Panc1 (cell line): ENCODE data around the gene PEX7. TPM values are rescaled to one million over a fixed set of nuclear protein-coding genes. Genes with fewer than 3 reads are reported as not detected.

Experiments used
- ATAC-seq: fragments of 200-7000 bp; cut with Tn5 transposase; 2 replicates; pipeline ENCODE4 v1.9.1; 2020; ENCODE audit warnings: mild to moderate bottlenecking, moderate library complexity
- BruUV-seq: library from RNA; stranded (reverse); fragments of 400-500 nt; replicated peaks from 2 replicates; lab custom pipeline; 2021; lab: Mats Ljungman, UMichigan
- CTCF ChIA-PET: fragments of 300-600 bp; sonication (Branson Sonifier 250); formaldehyde crosslinking; loops from one replicate; lab custom pipeline; 2022; ENCODE audit warnings: antibody characterized with exemption; lab: Charles Lee
- POLR2A ChIA-PET: fragments of 300-600 bp; sonication (Branson Sonifier 250); formaldehyde crosslinking; loops from one replicate; lab custom pipeline; 2022; ENCODE audit warnings: antibody characterized with exemption; lab: Charles Lee
- DNase-seq: peaks from one replicate; pipeline ENCODE4 v3.0.0-alpha.2; 2010; ENCODE audit warnings: low read depth, low spot score
- H3K27ac ChIP-seq: 2 replicates; pipeline ENCODE4 v1.5.1; 2011; ENCODE audit warnings: mild to moderate bottlenecking, low read length, inconsistent platforms
- H3K27me3 ChIP-seq: fragments of 200-500 bp; sonication (Bioruptor generic); 2 replicates; pipeline ENCODE4 v1.6.0; 2014; ENCODE audit warnings: low read length, inconsistent platforms; ENCODE audit not compliant: control insufficient read depth, insufficient read depth
- H3K36me3 ChIP-seq: fragments of 200-500 bp; sonication (Bioruptor generic); 2 replicates; pipeline ENCODE4 v1.5.1; 2014; ENCODE audit warnings: inconsistent platforms, mild to moderate bottlenecking, low read length, moderate library complexity; ENCODE audit not compliant: control insufficient read depth, insufficient read depth
- H3K4me1 ChIP-seq: 2 replicates; pipeline ENCODE4 v1.5.1; 2011; ENCODE audit warnings: inconsistent platforms, mild to moderate bottlenecking, low read length, moderate library complexity; ENCODE audit not compliant: control insufficient read depth, insufficient read depth
- H3K4me3 ChIP-seq, 2 experiments: 2 replicates each; pipeline ENCODE4 v1.5.1; 2011 to 2012; ENCODE audit warnings: low read depth in 2 of 2, low read length in 2 of 2, mild to moderate bottlenecking in 2 of 2, inconsistent platforms in 1 of 2, moderate library complexity in 1 of 2
- H3K9me3 ChIP-seq: fragments of 200-500 bp; sonication (Bioruptor generic); 2 replicates; pipeline ENCODE4 v1.5.1; 2014; ENCODE audit warnings: low read depth, mild to moderate bottlenecking, inconsistent platforms, low read length, moderate library complexity; ENCODE audit not compliant: control insufficient read depth, insufficient read depth
- CTCF ChIP-seq: fragments of 450-650 bp; IDR thresholded peaks from 2 replicates; pipeline ENCODE4 v1.5.1; 2017; ENCODE audit warnings: mild to moderate bottlenecking
- POLR2AphosphoS5 ChIP-seq: IDR thresholded peaks from 2 replicates; pipeline ENCODE4 v1.6.1; 2012; ENCODE audit warnings: mild to moderate bottlenecking, low read depth, low read length, moderate library complexity
- REST ChIP-seq, 2 experiments: IDR thresholded peaks; 2 replicates each; pipeline ENCODE4 v1.6.1; 2011 to 2012; ENCODE audit warnings: low read depth in 2 of 2, control low read depth in 1 of 2, low read length in 1 of 2, mild to moderate bottlenecking in 1 of 2, moderate library complexity in 1 of 2; ENCODE audit not compliant: insufficient read depth in 1 of 2
- SIN3A ChIP-seq: IDR thresholded peaks from 2 replicates; pipeline ENCODE4 v1.6.1; 2012; ENCODE audit warnings: low read depth, mild to moderate bottlenecking, low read length, moderate library complexity, borderline replicate concordance; ENCODE audit not compliant: insufficient read depth
- TCF7L2 ChIP-seq: IDR thresholded peaks from 2 replicates; pipeline ENCODE4 v1.6.1; 2011; ENCODE audit warnings: mild to moderate bottlenecking, low read depth, low read length, inconsistent platforms
- in situ Hi-C: cut with HindIII; loops from 2 replicates; pipeline ENCODE4 v1.10.0; 2016; ENCODE audit warnings: low sequenced_read_pairs, low pct_unique_long_range_greater_than_20kb
- intact Hi-C: fragments of 100-400 bp; cut with micrococcal nuclease; formaldehyde crosslinking; loops from one replicate; pipeline ENCODE4 v1.10.0; 2022; ENCODE audit not compliant: unreplicated experiment
- total RNA-seq: library from RNA; stranded (reverse); gene quantifications from one replicate; pipeline ENCODE4 v1.2.1, GENCODE V29; 2021; ENCODE audit not compliant: unreplicated experiment

Gene PEX7
- total RNA-seq, 1 experiment from 2014 or later, result 8.8 TPM

GRCh38 chr6:136784910-136785746, 37.3 kb upstream of the PEX7 start:
- Histone ChIP-seq H3K9me3 (no peaks in the 10 kb centered on the region), H3K36me3 (no peaks in the 10 kb centered on the region), H3K4me1 (peaks cover 35% of the 10 kb centered on the region), H3K27me3 (no peaks in the 10 kb centered on the region), H3K4me3 (peak overlapping the region; percentile 1 to 39; a peak in 2 of 4 replicates), H3K27ac (peak overlapping the region; percentile 44)
- intact Hi-C loops (no loop called here), in situ Hi-C loops (no loop called here)
- TF ChIP-seq REST (IDR thresholded peaks at IDR 0.05; ENCODE audit: insufficient read depth in 1 of 2, low read depth in 2 of 2, low read length in 1 of 2) (no peak), TCF7L2 (no peak), POLR2AphosphoS5 (no peak), SIN3A (no peak), CTCF (no peak)
- no peak for DNase-seq
- ChIA-PET POLR2A (no interaction called here), CTCF (no interaction called here)
- no TSS peak for BruUV-seq
- ATAC-seq, result peak; percentile 83

- Histone ChIP-seq H3K4me3 (no peak overlapping the region), H3K4me1 (peaks cover 40% of the 10 kb centered on the region), H3K9me3 (no peaks in the 10 kb centered on the region), H3K27ac (no peak overlapping the region), H3K27me3 (no peaks in the 10 kb centered on the region), H3K36me3 (no peaks in the 10 kb centered on the region; the same call in 1 of the 2 replicates)
- in situ Hi-C loops (no loop called here), intact Hi-C loops (no loop called here)
- CTCF ChIA-PET, result interaction anchor here (0.6 to 0.7 kb wide), 2 partner anchors 50 to 74 kb away, joined by 4 to 6 read pairs; no protein-coding TSS in a partner anchor
- DNase-seq (no peak), ATAC-seq (no peak)
- no TSS peak for BruUV-seq
- TF ChIP-seq TCF7L2 (no peak), POLR2AphosphoS5 (no peak), CTCF (no peak), SIN3A (no peak), REST (IDR thresholded peaks at IDR 0.05; ENCODE audit: insufficient read depth in 1 of 2, low read depth in 2 of 2, low read length in 1 of 2) (no peak)
- POLR2A ChIA-PET, result no interaction called here
Measured at GRCh38 chr6:136786658-136787057, 35.7 kb upstream of the PEX7 start.
